Panc1 (cell line): ENCODE results near the gene HHAT. TPM values are rescaled to one million over a fixed set of nuclear protein-coding genes. Genes with fewer than 3 reads are reported as not detected.

Experiments used
- ATAC-seq: fragments of 200-7000 bp; cut with Tn5 transposase; 2 replicates; pipeline ENCODE4 v1.9.1; 2020; ENCODE audit warnings: mild to moderate bottlenecking, moderate library complexity
- BruUV-seq: library from RNA; stranded (reverse); fragments of 400-500 nt; replicated peaks from 2 replicates; lab custom pipeline; 2021; lab: Mats Ljungman, UMichigan
- CTCF ChIA-PET: fragments of 300-600 bp; sonication (Branson Sonifier 250); formaldehyde crosslinking; loops from one replicate; lab custom pipeline; 2022; ENCODE audit warnings: antibody characterized with exemption; lab: Charles Lee
- POLR2A ChIA-PET: fragments of 300-600 bp; sonication (Branson Sonifier 250); formaldehyde crosslinking; loops from one replicate; lab custom pipeline; 2022; ENCODE audit warnings: antibody characterized with exemption; lab: Charles Lee
- DNase-seq: peaks from one replicate; pipeline ENCODE4 v3.0.0-alpha.2; 2010; ENCODE audit warnings: low read depth, low spot score
- H3K27ac ChIP-seq: 2 replicates; pipeline ENCODE4 v1.5.1; 2011; ENCODE audit warnings: mild to moderate bottlenecking, low read length, inconsistent platforms
- H3K27me3 ChIP-seq: fragments of 200-500 bp; sonication (Bioruptor generic); 2 replicates; pipeline ENCODE4 v1.6.0; 2014; ENCODE audit warnings: low read length, inconsistent platforms; ENCODE audit not compliant: control insufficient read depth, insufficient read depth
- H3K36me3 ChIP-seq: fragments of 200-500 bp; sonication (Bioruptor generic); 2 replicates; pipeline ENCODE4 v1.5.1; 2014; ENCODE audit warnings: inconsistent platforms, mild to moderate bottlenecking, low read length, moderate library complexity; ENCODE audit not compliant: control insufficient read depth, insufficient read depth
- H3K4me1 ChIP-seq: 2 replicates; pipeline ENCODE4 v1.5.1; 2011; ENCODE audit warnings: inconsistent platforms, mild to moderate bottlenecking, low read length, moderate library complexity; ENCODE audit not compliant: control insufficient read depth, insufficient read depth
- H3K4me3 ChIP-seq, 2 experiments: 2 replicates each; pipeline ENCODE4 v1.5.1; 2011 to 2012; ENCODE audit warnings: low read depth in 2 of 2, low read length in 2 of 2, mild to moderate bottlenecking in 2 of 2, inconsistent platforms in 1 of 2, moderate library complexity in 1 of 2
- H3K9me3 ChIP-seq: fragments of 200-500 bp; sonication (Bioruptor generic); 2 replicates; pipeline ENCODE4 v1.5.1; 2014; ENCODE audit warnings: low read depth, mild to moderate bottlenecking, inconsistent platforms, low read length, moderate library complexity; ENCODE audit not compliant: control insufficient read depth, insufficient read depth
- CTCF ChIP-seq: fragments of 450-650 bp; IDR thresholded peaks from 2 replicates; pipeline ENCODE4 v1.5.1; 2017; ENCODE audit warnings: mild to moderate bottlenecking
- POLR2AphosphoS5 ChIP-seq: IDR thresholded peaks from 2 replicates; pipeline ENCODE4 v1.6.1; 2012; ENCODE audit warnings: mild to moderate bottlenecking, low read depth, low read length, moderate library complexity
- REST ChIP-seq, 2 experiments: IDR thresholded peaks; 2 replicates each; pipeline ENCODE4 v1.6.1; 2011 to 2012; ENCODE audit warnings: low read depth in 2 of 2, control low read depth in 1 of 2, low read length in 1 of 2, mild to moderate bottlenecking in 1 of 2, moderate library complexity in 1 of 2; ENCODE audit not compliant: insufficient read depth in 1 of 2
- SIN3A ChIP-seq: IDR thresholded peaks from 2 replicates; pipeline ENCODE4 v1.6.1; 2012; ENCODE audit warnings: low read depth, mild to moderate bottlenecking, low read length, moderate library complexity, borderline replicate concordance; ENCODE audit not compliant: insufficient read depth
- TCF7L2 ChIP-seq: IDR thresholded peaks from 2 replicates; pipeline ENCODE4 v1.6.1; 2011; ENCODE audit warnings: mild to moderate bottlenecking, low read depth, low read length, inconsistent platforms
- in situ Hi-C: cut with HindIII; loops from 2 replicates; pipeline ENCODE4 v1.10.0; 2016; ENCODE audit warnings: low sequenced_read_pairs, low pct_unique_long_range_greater_than_20kb
- intact Hi-C: fragments of 100-400 bp; cut with micrococcal nuclease; formaldehyde crosslinking; loops from one replicate; pipeline ENCODE4 v1.10.0; 2022; ENCODE audit not compliant: unreplicated experiment
- total RNA-seq: library from RNA; stranded (reverse); gene quantifications from one replicate; pipeline ENCODE4 v1.2.1, GENCODE V29; 2021; ENCODE audit not compliant: unreplicated experiment

Gene HHAT
- total RNA-seq, 1 experiment from 2014 or later: 2.3 TPM

DNA sequence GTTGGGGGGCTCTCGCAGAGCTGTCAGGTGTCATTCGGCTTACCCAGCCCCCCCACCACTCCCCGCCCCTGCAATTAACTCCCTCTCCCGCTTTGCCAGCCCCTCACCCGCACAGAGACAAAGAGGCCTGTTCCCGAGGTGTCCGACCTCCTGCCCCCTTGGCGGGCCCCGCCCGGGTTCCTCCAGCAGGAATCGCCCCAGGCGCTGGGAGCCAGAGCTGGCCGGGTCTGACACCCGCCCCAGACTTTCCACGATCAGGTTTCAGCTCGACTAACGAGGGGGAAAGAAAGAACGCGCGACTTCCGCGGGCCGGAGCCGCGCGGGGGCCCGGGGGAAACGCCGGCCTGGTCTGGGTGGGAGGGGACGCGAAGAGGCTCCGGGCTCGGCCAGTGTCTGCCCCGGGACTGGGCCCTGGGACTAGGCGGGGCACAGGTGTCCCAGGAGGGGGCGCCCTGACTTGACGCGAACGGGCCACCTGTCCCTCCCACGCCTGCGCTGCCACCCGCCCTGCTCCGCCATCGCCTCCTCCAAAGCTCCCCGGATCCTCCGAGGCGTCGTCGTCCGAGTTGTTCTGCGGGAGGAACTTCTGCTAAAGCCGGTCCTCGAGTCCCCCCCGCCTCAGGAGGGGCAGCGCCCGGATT lies 36.4 kb upstream of the HHAT start:
- DNase-seq (no peak), ATAC-seq (peak; percentile 77)
- Histone ChIP-seq H3K27ac (no peak overlapping the region), H3K36me3 (no peaks in the 10 kb centered on the region), H3K9me3 (no peaks in the 10 kb centered on the region), H3K4me1 (no peaks in the 10 kb centered on the region), H3K27me3 (peaks cover 2% of the 10 kb centered on the region), H3K4me3 (peak overlapping the region; percentile 34 to 47)
- TF ChIP-seq TCF7L2 (no peak), CTCF (peak; percentile 43)
- POLR2A ChIA-PET: no interaction called here
- BruUV-seq: no TSS peak
- in situ Hi-C loops: no loop called here
- intact Hi-C loops: no loop called here
- CTCF ChIA-PET: no interaction called here

- BruUV-seq: no TSS peak
- intact Hi-C loops (no loop called here), in situ Hi-C loops (no loop called here)
- POLR2A ChIA-PET: no interaction called here
- no peaks in the 10 kb centered on the region for H3K36me3 ChIP-seq
- no peaks in the 10 kb centered on the region for H3K9me3 ChIP-seq
- H3K27ac ChIP-seq: no peak overlapping the region
- TF ChIP-seq TCF7L2 (no peak), CTCF (no peak), POLR2AphosphoS5 (no peak), REST (IDR thresholded peaks at IDR 0.05; ENCODE audit: insufficient read depth in 1 of 2, low read depth in 2 of 2, low read length in 1 of 2) (no peak), SIN3A (no peak)
- H3K4me3 ChIP-seq: peak overlapping the region in 1 of 2 experiments; percentile 47; a peak in 1 of 4 replicates
- H3K4me1 ChIP-seq: no peaks in the 10 kb centered on the region
- H3K27me3 ChIP-seq: peaks cover 2% of the 10 kb centered on the region
- DNase-seq (no peak), ATAC-seq (no peak)
- CTCF ChIA-PET: no interaction called here
Observed at GRCh38 chr1:210293171-210293607, 35.5 kb upstream of the HHAT start.
